GM04503 (cell line): Measurements from ENCODE around the gene FYB1.
"Not testable (repeated sequence)": the region's sequence is repeated elsewhere in the genome, so short reads cannot be mapped to it uniquely, and the experiment has no call there.

Experiments
- DNase-seq: peaks from one replicate; pipeline ENCODE4 v3.0.0-alpha.2; 2012; ENCODE audit warnings: low read depth

Gene FYB1

DNA sequence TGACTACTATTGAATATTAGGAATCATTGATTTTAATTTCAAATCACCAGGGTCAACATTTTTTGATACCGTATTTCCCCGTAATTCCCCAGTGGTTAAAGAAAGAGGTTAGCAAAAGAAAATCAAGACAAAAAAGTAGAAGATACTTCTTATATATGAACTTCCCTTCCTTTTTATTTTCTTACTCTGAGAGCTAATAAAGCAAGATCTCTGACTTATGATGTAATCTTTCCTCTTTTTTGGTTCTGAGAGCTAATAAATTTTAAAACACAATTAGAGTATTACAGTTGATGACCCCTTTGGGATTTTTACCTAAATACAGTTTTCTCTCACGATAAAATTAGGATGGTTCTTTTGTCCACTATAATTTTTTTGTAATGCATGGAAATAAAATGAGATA, 9.2 kb upstream of the FYB1 start:
- DNase-seq = no peak

GRCh38 chr5:39226558-39226957, 7.2 kb upstream of the FYB1 start:
- DNase-seq = no peak

- no peak for DNase-seq
These were observed 6.7 kb upstream of the FYB1 start for GRCh38 chr5:39226100-39226451.

DNA sequence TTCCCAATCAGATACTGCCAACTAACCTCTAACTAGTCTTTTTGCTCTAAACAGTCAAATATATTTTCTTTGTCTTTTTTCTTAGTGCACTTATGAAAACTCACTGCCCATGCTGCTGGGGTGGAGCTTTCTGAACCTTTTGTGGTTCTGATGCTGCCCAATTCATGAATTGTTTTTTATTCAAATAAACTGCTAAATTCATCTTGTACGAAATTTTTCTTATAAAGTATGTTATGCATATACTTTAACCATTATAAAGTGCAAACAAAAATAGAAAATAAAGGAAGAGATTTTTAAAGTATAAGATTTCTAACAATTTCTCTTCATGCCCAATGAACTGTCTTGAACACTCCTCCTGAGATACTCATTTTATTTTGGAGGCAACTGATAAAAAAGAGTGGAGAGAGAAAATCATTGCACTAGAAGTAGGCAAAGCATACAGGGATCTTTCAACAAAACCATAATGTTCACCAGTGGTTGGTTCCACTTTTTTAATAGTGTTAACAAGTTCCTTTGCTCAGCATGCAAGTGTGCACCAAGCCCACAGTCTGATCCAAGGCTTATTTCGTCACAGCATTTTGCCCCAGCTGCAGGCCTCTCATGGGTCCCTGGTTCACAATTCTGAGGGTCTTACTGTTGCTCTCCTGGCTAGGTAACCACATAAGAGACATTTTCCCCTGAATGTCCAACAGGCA, 6.2 kb upstream of the FYB1 start:
- no peak for DNase-seq

DNA sequence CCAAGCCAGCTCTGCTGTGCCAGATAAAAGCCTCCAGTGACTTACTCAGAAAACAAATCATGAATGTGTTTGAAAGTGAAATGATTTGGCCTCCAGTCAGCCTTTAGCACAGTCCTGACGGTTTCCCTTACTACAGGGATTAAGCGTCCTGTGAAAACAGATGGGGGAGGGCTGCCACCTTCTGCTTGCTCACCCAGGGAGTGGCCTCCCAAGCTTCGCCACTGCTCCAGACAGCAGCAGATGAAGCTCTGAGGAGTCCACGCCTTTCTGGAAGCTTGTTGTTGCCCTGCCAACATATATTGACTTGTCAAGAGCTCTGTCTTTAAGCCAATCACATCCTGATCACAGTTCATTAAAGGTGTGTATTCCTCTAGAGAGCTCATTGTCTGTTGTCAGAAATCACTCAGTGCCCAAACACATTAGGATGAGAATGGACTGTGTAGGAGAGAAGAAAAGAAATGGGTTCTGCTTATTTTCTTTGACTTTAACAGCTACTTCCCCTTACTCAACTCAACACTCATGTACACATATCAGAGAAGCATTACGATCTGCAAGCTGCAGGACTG, 4.9 kb upstream of the FYB1 start:
- DNase-seq = no peak

GRCh38 chr5:39223565-39224156, 4.3 kb upstream of the FYB1 start:
- no peak for DNase-seq

GRCh38 chr5:39221671-39222070, 2.3 kb upstream of the FYB1 start:
- DNase-seq = not testable (repeated sequence)

- no peak for DNase-seq
These were observed 1.1 kb upstream of the FYB1 start for GRCh38 chr5:39220280-39221030.

GRCh38 chr5:39218482-39219402, 621 bp downstream of the FYB1 start:
- DNase-seq = peak; percentile 9

GRCh38 chr5:39217365-39218281, 1.7 kb downstream of the FYB1 start:
- DNase-seq = peak; percentile 21

DNA sequence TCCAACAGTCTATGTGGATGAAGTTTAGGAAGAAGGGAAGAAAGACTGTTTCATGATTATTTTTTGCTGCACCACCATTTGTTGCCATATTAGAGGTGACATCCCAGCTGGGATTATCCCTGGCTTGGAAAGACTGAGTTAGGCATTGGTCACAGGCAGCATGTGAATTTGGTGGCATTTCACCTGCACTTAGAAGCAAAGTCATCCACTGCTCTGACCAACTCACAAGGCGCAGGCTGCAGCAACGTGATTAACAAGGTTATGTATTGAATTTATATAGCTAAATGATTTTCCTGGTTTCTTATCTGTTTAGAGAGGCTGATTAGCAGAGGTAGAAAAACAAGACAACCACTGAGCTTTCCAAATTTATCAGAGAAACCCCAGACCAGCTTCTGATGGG, 2.7 kb downstream of the FYB1 start:
- no peak for DNase-seq

DNA sequence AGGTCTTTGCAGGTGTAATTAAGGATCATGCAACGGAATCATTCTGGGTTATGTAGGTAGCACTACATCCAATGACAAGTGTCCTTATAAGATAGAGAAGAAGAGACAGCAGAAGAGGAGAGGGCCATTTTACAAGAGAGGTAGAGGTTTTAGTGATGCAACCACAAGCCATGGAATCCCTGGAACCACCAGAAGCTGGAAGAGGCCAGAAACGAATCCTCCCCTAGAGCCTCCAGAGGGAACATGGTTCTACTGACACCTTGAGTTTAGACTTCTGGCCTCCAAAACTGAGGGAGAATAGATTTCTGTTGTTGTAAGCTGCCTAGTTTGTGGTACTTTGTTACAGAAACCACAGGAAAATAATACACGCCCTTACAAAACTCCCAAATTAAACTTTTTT, 3.5 kb downstream of the FYB1 start:
- DNase-seq = no peak

DNA sequence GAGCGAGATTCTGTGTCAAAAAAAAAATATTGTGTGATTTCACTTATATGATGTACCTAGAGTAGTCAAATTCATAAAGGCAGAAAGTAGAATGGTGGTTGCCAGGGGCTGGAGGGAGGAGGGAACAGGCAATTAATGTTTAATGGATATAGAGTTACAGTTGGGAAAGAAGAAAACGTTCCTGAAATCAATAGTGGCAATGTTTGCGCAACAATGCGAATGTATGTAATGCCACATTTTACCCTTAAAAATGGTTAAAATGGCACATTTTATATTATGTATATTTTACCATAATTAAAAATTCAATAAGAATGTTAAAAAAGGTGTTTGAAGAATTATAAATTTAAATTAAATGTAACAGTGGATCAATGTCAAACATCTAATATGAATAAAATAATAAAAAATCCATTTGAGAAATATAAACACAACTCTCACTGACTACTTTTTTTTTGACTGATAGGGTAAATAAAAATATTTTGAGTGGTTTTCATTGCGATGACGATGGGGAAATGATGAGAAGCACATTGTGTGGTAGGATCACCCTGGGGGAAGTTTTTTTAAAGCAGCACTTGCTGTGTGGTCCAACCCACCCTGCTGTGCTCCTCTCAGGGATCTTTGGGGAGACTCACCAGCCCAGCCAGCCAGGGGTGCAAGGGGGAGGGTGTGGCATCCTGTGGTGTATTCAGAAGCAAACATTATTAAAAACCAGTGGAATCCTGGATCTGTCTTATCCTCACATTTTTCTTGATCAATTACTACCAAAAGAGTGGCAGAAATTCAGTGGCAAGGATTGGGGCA, 4.3 kb downstream of the FYB1 start:
- DNase-seq = no peak

GRCh38 chr5:39213447-39214207, 5.7 kb downstream of the FYB1 start:
- no peak for DNase-seq

DNA sequence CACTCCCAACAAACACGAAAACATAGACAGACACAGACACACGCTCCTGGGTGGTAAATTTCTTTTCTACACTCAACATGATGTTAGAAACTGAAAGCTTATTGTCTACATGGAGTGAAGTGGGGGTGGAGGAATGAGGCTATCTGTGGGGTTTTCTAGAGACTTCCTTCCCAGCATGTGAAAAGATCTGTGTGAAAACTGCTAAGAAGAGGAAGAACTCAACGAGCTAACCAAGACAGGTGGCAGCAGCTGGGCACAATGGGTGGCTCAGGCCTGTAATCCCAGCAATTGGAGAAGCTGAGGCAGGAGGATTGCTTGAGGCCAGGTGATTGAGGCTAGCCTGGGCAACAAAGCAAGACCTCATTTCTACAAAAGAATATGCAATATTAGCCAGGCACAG, 7.6 kb downstream of the FYB1 start:
- no peak for DNase-seq

DNA sequence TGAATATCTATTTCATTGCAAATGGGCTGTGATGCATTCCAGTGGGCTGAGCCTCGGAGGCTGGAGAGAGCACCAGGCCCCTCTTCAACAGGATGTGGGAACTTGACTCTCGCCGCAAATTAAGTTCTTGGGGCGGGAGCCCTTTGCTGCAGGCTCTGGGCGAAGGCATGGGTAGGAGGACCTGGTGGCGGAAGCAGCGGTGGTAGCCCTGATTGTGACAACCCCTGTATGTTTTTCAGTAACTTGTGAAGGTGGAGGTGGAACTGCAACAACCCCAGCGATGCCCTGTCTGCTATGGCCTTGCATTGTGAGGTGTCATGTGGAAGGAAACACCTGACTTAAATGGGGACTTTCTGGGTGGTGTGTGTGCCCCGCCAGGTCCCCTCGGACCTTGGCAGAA, 9.4 kb downstream of the FYB1 start:
- DNase-seq = no peak

GRCh38 chr5:39208471-39208870, 10.9 kb downstream of the FYB1 start:
- DNase-seq = no peak

DNA sequence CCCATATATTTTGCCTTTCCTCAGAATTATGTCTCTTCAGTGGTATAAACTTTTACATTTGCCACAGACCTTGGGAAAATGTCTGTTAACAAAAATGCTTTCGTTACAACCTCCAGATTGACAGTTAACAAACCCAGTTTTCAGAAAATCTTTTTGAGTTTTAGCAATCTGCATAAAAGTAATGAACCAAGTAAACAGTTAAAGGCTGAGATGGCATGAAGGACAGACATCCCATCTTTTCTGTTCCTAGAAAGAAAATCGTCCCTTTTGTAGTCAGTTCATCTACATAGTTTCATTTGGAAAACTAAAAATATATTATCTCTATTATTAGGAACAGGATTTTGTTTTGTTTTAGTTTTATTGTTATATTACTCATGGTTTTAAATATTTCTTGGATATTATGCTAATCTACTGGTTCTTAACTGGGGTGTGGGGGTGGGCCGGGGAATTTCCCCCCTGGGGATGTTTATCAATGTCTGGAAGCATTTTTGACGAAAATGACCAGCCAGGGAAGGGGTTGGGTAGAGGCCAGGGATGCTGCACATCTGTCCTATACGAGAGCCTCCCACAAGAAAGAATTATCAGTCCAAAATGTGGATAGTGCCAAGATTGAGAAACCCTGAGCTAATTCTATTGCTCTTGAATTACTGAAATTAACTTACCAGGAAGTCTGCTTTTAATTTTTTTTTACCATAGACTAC, 11.9 kb downstream of the FYB1 start:
- DNase-seq = no peak
